HepG2 (cell line): ENCODE data around the gene TLNRD1. TPM values are rescaled to one million over a fixed set of nuclear protein-coding genes. Genes with fewer than 3 reads are reported as not detected.
"Not testable (repeated sequence)": the region's sequence is repeated elsewhere in the genome, so short reads cannot be mapped to it uniquely, and the experiment has no call there.

Experiments
- ATAC-seq: fragments of 200-7000 bp; cut with Tn5 transposase; 3 replicates; pipeline ENCODE4 v1.9.1; 2020; ENCODE audit warnings: mild to moderate bottlenecking, moderate library complexity
- BruUV-seq: library from RNA; stranded (reverse); fragments of 400-500 nt; replicated peaks from 2 replicates; lab custom pipeline; 2021; lab: Mats Ljungman, UMichigan
- CTCF ChIA-PET: fragments of 300-600 bp; formaldehyde crosslinking; extraction: SDS; loops from one replicate; lab custom pipeline; 2021; ENCODE audit warnings: low total read pairs, inconsistent platforms, low intra/inter-chr PET ratio; lab: Yijun Ruan, JAX
- POLR2A ChIA-PET: fragments of 350-600 bp; sonication (Branson Sonifier 250); formaldehyde crosslinking; loops from one replicate; lab custom pipeline; 2020; ENCODE audit warnings: antibody characterized with exemption, inconsistent platforms; lab: Yijun Ruan, JAX
- DNase-seq: peaks from one replicate; pipeline ENCODE4 v3.0.0-alpha.2; 2015; ENCODE audit warnings: low spot score
- FAIRE-seq: peaks from 3 replicates; lab custom pipeline; 2011; peaks lifted over from hg19 to GRCh38; lab: Jason Lieb, UNC
- H2AFZ ChIP-seq: one replicate; pipeline ENCODE4 v1.6.1; 2011; ENCODE audit warnings: low read length, inconsistent platforms
- H3K27ac ChIP-seq: fragments of 300-600 bp; 3 replicates; pipeline ENCODE4 v1.8.0; 2011; ENCODE audit warnings: mixed run types, mild to moderate bottlenecking, mixed read lengths, low read length, inconsistent platforms; ENCODE audit not compliant: insufficient read depth; ENCODE audit errors: extremely low read length
- H3K27me3 ChIP-seq, 2 experiments: fragments of 200-600 bp in 1 of 2; 2 replicates in 1 of 2; 3 replicates in 1 of 2; pipeline versions ENCODE4 v1.6.0 to v1.8.0; 2011; ENCODE audit warnings: low read length in 2 of 2, mild to moderate bottlenecking in 2 of 2, moderate library complexity in 2 of 2, inconsistent platforms in 1 of 2; ENCODE audit not compliant: insufficient read depth in 2 of 2, control insufficient read depth in 1 of 2
- H3K36me3 ChIP-seq, 2 experiments: fragments of 200-600 bp in 1 of 2; replicated peaks in 1 of 2; 2 replicates in 1 of 2; 3 replicates in 1 of 2; pipeline versions ENCODE4 v1.5.1 to v1.8.0; 2011; ENCODE audit warnings: low read length in 2 of 2, inconsistent platforms in 1 of 2; ENCODE audit not compliant: insufficient read depth in 2 of 2, control insufficient read depth in 1 of 2
- H3K4me1 ChIP-seq: 2 replicates; pipeline ENCODE4 v1.5.1; 2012; ENCODE audit warnings: low read length, inconsistent platforms; ENCODE audit not compliant: insufficient read depth
- H3K4me2 ChIP-seq: 2 replicates; pipeline ENCODE4 v1.6.0; 2011; ENCODE audit warnings: low read depth, low read length, inconsistent platforms
- H3K4me3 ChIP-seq, 3 experiments: fragments of 200-600 bp in 1 of 3; sonication (generic), shearing (Covaris generic) in 1 of 3; replicated peaks in 1 of 3; 2 replicates each; pipeline ENCODE4 v1.5.1; 2011 to 2016; ENCODE audit warnings: low read length in 3 of 3, inconsistent platforms in 2 of 3, low read depth in 2 of 3, mild to moderate bottlenecking in 2 of 3, control low read depth in 1 of 3, mixed read lengths in 1 of 3; ENCODE audit not compliant: insufficient read depth in 1 of 3
- H3K79me2 ChIP-seq: one replicate; pipeline ENCODE4 v1.6.1; 2011; ENCODE audit warnings: low read length, inconsistent platforms; ENCODE audit not compliant: insufficient read depth
- H3K9ac ChIP-seq: 2 replicates; pipeline ENCODE4 v1.6.0; 2011; ENCODE audit warnings: mild to moderate bottlenecking, low read depth, low read length, inconsistent platforms; ENCODE audit not compliant: insufficient read depth
- H3K9me3 ChIP-seq: 2 replicates; pipeline ENCODE4 v1.5.1; 2012; ENCODE audit warnings: mild to moderate bottlenecking, low read length
- H4K20me1 ChIP-seq: 2 replicates; pipeline ENCODE4 v1.6.0; 2011; ENCODE audit warnings: inconsistent platforms, mild to moderate bottlenecking, low read length, moderate library complexity; ENCODE audit not compliant: insufficient read depth
- CC2D1A ChIP-seq: sonication (generic); formaldehyde crosslinking; IDR thresholded peaks from 2 replicates; pipeline ENCODE4 v1.8.1; 2023; ENCODE audit warnings: mild to moderate bottlenecking, missing genetic modification reagents
- CEBPB ChIP-seq: IDR thresholded peaks from 2 replicates; pipeline ENCODE4 v1.6.1; 2011; ENCODE audit warnings: low read depth, low read length, improper control_type of control experiment, borderline replicate concordance
- CEBPG ChIP-seq: IDR thresholded peaks from 2 replicates; pipeline ENCODE4 v1.6.1; 2016
- CHD2 ChIP-seq: IDR thresholded peaks from 2 replicates; pipeline ENCODE4 v1.6.1; 2011; ENCODE audit warnings: low read depth, low read length, improper control_type of control experiment
- FOSL2 ChIP-seq: sonication (generic); formaldehyde crosslinking; IDR thresholded peaks from 2 replicates; pipeline ENCODE4 v1.4.0; 2020; ENCODE audit warnings: missing genetic modification reagents
- PITX1 ChIP-seq: sonication (generic); formaldehyde crosslinking; IDR thresholded peaks from 2 replicates; pipeline ENCODE4 v1.5.1; 2020; ENCODE audit warnings: mild to moderate bottlenecking, missing genetic modification reagents
- SETDB1 ChIP-seq: sonication (generic); formaldehyde crosslinking; IDR thresholded peaks from 2 replicates; pipeline ENCODE4 v1.5.1; 2020; ENCODE audit warnings: missing genetic modification reagents, mild to moderate bottlenecking, borderline replicate concordance
- ZFP36L1 ChIP-seq: sonication (generic); formaldehyde crosslinking; IDR thresholded peaks from 2 replicates; pipeline ENCODE4 v1.8.0; 2022; ENCODE audit warnings: mild to moderate bottlenecking, missing genetic modification reagents, moderate library complexity
- WGBS: methylation state at CpG from one replicate; pipeline ENCODE4 v1.1.6; 2017; ENCODE audit warnings: low lambda C conversion rate; 5-methylcytosine and 5-hydroxymethylcytosine counted together
- in situ Hi-C: cut with HindIII; loops from 2 replicates; pipeline ENCODE4 v1.10.0; 2017; ENCODE audit warnings: low pct_unique_long_range_greater_than_20kb; ENCODE audit not compliant: extremely low pct_ligation_motif_present
- intact Hi-C: fragments of 100-400 bp; cut with micrococcal nuclease; formaldehyde crosslinking; loops from one replicate; pipeline ENCODE4 v1.10.0; 2022; ENCODE audit not compliant: unreplicated experiment
- polyA plus RNA-seq, 8 experiments: library from polyadenylated mRNA; depleted of rRNA in 3 of 8; stranded (reverse) in 7 of 8; unstranded in 1 of 8; fragments of >200 nt; fragmentation: Illumina TruSeq in 4 of 8; extraction: Trizol in 4 of 8; gene quantifications; 2 replicates each; pipeline versions ENCODE4 v1.2.1 to v1.2.3, GENCODE V29; 2011 to 2016; ENCODE audit warnings: low read depth in 4 of 8, missing spikeins in 1 of 8, mixed read lengths in 1 of 8; ENCODE audit not compliant: insufficient read depth in 1 of 8
- total RNA-seq, 5 experiments: library from RNA; depleted of rRNA; stranded (reverse); fragments of >200 nt; fragmentation: Illumina TruSeq; extraction: Trizol; gene quantifications; 2 replicates each; pipeline ENCODE4 v1.2.3, GENCODE V29; 2016; ENCODE audit warnings: low read depth in 1 of 5
- TF ChIP-seq, protein P1 (sequence below): sonication (generic); formaldehyde crosslinking; IDR thresholded peaks from 2 replicates; pipeline ENCODE4 v1.5.0; 2020; ENCODE audit warnings: mild to moderate bottlenecking, missing genetic modification reagents

The TLNRD1 gene
- total and polyA plus RNA-seq, 2 of the 13 experiments (the other 11 are each of a cell fraction or from before 2014, with no cell fraction given): 3.4 to 5.3 TPM

DNA sequence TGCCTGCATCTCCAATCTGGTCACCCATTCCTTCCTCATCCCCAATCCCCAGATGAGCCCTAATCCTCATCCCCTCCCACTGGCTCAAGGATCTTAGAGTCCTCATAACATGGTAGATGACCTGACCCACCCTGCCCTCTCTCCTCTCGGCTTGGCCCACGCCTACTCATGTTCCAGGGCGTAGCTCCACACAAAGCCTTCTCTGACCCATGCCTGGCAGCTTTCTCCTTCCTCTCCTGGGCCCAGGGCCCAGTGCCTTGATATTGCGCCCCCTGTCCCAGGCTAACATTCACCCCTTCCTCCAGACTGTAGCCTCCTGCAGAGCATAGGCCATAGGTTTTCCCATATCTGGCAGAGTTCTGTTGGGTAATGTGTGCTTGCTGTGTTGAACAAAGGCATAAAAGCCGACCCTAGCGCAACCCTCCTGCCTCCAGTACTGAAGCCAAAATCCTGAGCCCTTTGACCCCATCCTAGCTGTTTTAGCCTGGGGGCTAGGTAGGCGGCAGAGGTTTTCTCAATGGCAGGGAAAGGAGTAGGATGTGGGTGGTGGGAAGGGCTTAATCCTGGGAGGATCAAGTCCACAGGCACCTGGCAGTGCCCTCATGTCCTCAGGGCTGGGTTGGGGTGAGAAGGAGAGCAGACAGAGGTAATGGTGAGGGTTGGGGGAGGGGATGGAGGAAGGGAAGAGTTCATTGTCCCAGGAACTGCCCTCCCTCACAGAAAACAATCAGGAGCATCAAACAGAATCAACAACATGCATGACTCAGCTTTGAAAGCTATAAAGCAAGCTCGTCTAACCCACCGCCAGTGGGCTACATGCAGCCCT, 46.6 kb upstream of the TLNRD1 start (continued):
- TF ChIP-seq SETDB1 (no peak), ZFP36L1 (CRISPR knock-in tag) (no peak), CC2D1A (CRISPR knock-in tag) (no peak), PITX1 (CRISPR knock-in tag) (0 out of 2 replicates have a peak, but pooled peaks have one; percentile 20), CHD2 (no peak)

DNA sequence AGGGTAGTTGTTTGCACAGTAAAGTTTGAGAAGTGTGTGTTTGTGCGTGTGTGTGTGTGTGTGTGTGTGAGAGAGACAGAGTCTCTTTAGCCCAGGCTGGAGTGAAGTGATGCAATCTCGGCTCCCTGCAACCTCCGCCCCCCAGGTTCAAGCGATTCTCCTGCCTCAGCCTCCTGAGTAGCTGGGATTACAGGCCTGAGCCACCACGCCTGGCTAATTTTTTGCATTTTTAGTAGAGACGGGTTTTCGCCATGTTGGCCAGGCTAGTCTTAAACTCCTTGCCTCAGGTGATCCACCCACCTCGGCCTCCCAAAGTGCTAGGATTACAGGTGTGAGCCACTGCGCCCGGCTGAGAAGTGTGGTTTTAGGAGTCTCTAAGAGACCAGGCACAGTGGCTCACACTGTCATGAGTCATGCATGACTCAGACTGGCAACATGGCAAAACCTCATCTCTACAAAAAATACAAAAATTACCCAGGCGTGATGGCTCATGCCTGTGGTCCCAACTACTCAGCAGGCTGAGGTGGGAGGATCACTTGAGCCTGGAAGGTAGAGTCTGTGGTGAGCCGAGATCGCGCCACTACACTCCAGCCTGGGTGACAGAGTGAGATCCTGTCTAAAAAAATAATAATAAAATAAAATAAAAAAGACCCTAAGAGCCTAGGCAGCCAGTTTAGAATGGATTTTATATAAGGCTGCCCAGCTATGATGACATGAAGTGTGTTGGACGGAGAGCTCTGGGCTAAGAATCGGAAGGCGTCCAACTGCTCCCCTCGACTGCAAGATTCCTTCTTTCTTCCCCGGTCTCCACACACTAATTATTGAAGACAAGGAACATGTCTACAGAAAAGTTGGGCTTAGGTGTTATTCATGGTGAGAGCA, 44.9 kb upstream of the TLNRD1 start:
- CTCF ChIA-PET, H2AFZ ChIP-seq, H3K9me3 ChIP-seq, H3K4me2 ChIP-seq, H3K27ac ChIP-seq, H4K20me1 ChIP-seq, H3K36me3 ChIP-seq, intact Hi-C loops, FAIRE-seq, H3K9ac ChIP-seq, BruUV-seq, H3K79me2 ChIP-seq, H3K4me3 ChIP-seq, ATAC-seq, H3K27me3 ChIP-seq: not testable (repeated sequence)
- DNase-seq: peak; percentile 22
- POLR2A ChIA-PET: interaction anchor here (2.0 kb wide), 1 partner anchor 117 kb away, joined by 7 read pairs; no protein-coding TSS in a partner anchor
- in situ Hi-C loops: loop anchor here (25.0 kb wide), 1 partner anchor 494 kb away; no protein-coding TSS in a partner anchor
- 94% methylated on average over 19 of the region's 19 CpGs for WGBS
- peaks cover 27% of the 10 kb centered on the region for H3K4me1 ChIP-seq
- TF ChIP-seq CEBPG (CRISPR knock-in tag) (0 out of 2 replicates have a peak, but pooled peaks have one; percentile 28), FOSL2 (peak; percentile 86), CEBPB (0 out of 2 replicates have a peak, but pooled peaks have one; percentile 7)
- TF ChIP-seq, protein P1, sequence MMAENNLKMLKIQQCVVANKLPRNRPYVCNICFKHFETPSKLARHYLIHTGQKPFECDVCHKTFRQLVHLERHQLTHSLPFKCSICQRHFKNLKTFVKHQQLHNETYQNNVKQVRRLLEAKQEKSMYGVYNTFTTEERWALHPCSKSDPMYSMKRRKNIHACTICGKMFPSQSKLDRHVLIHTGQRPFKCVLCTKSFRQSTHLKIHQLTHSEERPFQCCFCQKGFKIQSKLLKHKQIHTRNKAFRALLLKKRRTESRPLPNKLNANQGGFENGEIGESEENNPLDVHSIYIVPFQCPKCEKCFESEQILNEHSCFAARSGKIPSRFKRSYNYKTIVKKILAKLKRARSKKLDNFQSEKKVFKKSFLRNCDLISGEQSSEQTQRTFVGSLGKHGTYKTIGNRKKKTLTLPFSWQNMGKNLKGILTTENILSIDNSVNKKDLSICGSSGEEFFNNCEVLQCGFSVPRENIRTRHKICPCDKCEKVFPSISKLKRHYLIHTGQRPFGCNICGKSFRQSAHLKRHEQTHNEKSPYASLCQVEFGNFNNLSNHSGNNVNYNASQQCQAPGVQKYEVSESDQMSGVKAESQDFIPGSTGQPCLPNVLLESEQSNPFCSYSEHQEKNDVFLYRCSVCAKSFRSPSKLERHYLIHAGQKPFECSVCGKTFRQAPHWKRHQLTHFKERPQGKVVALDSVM (CRISPR knock-in tag): peak; percentile 83
